PFSK-1 (cell line): ENCODE data around the gene FBXO21.

ENCODE experiments used
- POLR2AphosphoS5 ChIP-seq: IDR thresholded peaks from 2 replicates; pipeline ENCODE4 v1.6.1; 2012; ENCODE audit warnings: low read depth, mild to moderate bottlenecking, control low read depth, low read length, moderate library complexity
- TAF1 ChIP-seq: IDR thresholded peaks from 2 replicates; pipeline ENCODE4 v1.6.1; 2012; ENCODE audit warnings: low read length, control low read depth, borderline replicate concordance; ENCODE audit not compliant: insufficient read depth

- TF ChIP-seq POLR2AphosphoS5 = no peak
- TF ChIP-seq TAF1 = no peak
Measured at GRCh38 chr12:117155278-117156060, 34.8 kb downstream of the FBXO21 start.
